NCI-H2227 treated with DMSO at 0.1 percent for 48 hours (cell line): ENCODE data around the gene ZNF718.
"Not testable (repeated sequence)": the region's sequence is repeated elsewhere in the genome, so short reads cannot be mapped to it uniquely, and the experiment has no call there.

ENCODE experiments used
- DNase-seq: peaks from one replicate; lab custom pipeline; 2025; lab: John Stamatoyannopoulos, UW

Gene ZNF718

GRCh38 chr4:161496-162284, 37.4 kb downstream of the ZNF718 start:
- DNase-seq = no peak

DNA sequence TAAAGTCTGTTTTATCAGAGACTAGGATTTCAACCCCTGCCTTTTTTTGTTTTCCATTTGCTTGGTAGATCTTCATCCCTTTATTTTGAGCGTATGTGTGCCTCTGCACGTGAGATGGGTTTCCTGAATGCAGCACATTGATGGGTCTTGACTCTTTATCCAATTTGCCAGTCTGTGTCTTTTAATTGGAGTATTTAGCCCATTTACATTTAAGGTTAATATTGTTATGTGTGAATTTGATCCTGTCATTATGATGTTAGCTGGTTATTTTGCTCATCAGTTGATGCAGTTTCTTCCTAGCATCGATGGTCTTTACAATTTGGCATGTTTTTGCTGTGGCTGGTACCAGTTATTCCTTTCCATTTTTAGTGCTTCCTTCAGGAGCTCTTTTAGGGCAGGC, 45.3 kb downstream of the ZNF718 start:
- DNase-seq = not testable (repeated sequence)

- not testable (repeated sequence) for DNase-seq
Observed at GRCh38 chr4:171318-171717, 47.0 kb downstream of the ZNF718 start.

DNA sequence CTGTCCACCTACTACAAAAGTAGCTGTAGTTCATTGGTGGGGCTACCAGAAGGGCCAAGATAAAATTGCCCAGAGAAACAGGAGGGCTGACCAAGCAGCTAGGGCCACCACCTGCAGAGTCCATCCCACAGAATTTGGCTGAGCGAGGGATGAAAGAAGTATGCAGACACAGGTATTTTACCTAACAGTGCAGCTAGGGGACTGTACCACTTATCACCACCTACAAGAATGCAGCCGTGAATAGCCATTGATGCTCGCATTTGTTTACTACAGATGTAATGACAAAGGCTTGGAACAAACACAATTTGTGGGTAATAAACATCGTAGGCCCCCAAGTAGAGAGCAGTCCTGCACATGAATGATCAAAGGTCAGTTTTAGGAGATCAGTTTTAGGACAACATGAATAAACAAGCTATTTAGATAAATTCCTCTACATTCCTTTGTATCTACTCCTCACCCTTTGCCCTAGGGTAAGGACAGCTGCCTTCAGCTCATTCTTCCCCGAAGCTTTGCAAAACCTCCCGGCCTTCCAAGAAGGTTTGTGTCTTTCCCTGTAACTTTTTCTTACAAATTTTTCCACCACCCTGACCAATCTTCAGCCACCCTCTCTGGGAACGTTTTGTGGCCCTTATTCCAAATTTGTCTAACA, 49.5 kb downstream of the ZNF718 start:
- no peak for DNase-seq

- DNase-seq = no peak
Observed at GRCh38 chr4:175986-176385, 51.7 kb downstream of the ZNF718 start.

GRCh38 chr4:176995-177394, 52.7 kb downstream of the ZNF718 start:
- no peak for DNase-seq

DNA sequence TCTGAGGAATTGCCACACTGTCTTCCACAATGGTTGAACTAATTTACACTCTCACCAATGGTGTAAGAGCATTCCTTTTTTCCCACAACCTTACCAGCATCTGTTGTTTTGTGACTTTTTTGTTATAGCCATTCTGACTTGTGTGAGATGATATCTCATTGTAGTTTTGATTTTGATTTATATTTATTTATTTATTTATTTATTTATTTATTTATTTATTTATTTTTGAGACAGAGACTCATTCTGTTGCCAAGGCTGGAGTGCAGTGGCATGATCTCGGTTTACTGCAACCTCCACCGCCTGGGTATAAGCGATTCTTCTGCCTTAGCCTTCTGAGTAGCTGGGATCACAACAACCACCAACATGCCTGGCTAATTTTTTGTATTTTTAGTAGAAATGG, 57.9 kb downstream of the ZNF718 start:
- not testable (repeated sequence) for DNase-seq

- no peak for DNase-seq
Observed at GRCh38 chr4:188091-188490, 63.8 kb downstream of the ZNF718 start.

DNA sequence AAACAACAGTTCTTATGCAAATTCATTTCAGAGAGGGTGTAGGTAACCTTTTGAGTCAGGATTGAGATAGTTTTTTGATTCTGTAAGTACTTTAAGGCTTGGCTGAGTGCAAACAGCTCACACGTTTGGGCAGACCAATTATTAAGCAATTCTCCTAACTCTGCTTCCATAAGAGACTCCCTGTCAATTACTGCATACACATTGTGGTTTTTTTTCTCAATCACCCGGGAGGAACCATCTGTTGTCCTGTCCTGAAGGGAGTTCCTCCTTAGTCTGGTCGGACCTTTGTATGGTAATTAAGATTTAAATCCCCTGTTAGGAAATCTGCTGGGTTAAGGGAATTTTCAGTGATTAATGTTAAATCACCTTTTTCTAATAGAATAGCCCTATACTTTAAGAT, 70.9 kb downstream of the ZNF718 start:
- DNase-seq = not testable (repeated sequence)

GRCh38 chr4:200936-201335, 76.6 kb downstream of the ZNF718 start:
- DNase-seq = no peak

DNA sequence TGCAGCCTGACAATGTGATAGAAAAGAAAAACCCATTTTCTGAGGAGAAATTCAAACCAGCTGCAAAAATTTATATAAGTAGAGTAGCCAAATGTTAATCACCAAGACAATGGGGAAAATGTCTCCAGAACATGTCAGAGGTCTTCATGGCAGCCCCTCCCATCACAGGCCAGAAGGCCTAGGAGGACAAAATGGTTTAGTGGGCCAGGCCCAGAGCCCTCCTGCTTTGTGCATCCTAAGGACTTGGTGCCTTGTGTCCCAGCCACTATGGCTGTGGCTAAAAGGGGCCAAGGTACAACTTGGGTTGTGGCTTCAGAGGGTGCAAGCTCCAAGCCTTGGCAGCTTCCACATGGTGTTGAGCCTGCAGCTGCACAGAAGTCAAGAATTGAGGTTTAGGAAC, 78.5 kb downstream of the ZNF718 start:
- DNase-seq = not testable (repeated sequence)

- DNase-seq = no peak
Observed at GRCh38 chr4:205097-205756, 80.9 kb downstream of the ZNF718 start.

DNA sequence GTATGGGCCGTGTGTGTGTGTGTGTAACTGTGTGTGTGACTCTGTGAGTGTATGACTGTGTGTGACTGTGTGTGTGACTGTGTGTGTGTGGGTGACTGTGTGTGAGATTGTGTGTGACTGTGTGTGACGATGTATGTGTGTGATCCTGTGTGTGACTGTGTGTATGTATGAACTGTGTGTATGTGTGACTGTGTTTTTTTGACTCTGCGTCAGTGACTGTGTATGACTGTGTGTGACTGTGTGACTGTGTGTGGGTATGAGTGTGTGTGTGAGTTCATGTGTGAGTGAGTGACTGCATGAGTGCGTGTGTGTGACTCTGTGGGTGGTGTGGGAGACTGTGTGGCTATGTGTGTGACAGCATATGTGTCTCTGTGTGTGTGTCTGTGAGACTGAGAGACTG, 81.8 kb downstream of the ZNF718 start:
- no peak for DNase-seq

DNA sequence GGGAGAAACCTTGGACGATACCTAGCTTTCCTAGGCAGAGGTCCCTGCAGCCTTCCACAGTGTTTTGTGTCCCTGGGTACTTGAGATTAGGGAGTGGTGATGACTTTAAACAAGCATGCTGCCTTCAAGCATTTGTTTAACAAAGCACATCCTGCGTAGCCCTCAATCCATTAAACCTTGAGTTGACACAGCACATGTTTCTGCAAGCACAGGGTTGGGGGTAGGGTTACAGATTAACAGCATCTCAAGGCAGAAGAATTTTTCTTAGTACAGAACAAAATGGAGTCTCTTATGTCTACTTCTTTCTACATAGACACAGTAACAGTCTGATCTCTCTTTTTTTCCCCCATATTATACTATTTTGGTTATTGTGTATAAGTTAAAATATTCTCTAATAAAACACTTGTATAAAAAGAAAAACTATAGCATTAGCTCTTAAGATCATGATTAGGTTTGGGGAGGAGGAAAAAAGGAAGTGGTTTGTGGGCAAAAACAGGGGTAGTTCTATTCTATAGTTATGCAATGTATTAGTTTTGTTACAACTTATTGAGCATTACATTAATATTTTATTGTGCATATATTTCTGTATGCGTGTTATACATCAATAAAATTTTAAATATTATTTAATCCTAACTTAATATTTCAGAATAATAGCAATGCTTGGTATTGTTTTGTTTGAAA, 84.3 kb downstream of the ZNF718 start:
- DNase-seq = not testable (repeated sequence)

DNA sequence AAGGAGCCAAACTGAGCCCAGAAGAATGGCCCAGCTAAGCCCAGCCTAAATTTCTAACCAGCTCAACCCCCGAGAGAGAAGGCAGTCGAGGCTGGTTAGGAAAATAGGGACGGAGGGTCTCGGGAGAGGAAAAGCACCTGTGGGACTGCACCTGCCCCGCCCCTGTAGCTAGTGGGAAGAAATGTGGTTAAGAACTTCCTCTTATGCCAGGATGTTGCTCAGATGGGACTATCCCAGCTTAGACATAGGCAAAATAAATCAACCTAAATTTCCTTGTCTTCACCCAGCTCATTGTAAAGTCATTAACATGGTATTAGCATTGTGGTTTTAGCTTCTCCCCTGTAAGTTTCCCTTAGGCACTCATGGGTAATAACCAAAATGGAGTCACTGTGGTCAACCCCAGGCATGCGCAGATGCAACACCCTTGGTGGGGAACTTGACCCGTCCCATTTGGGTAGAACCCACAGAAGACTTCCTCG, 86.8 kb downstream of the ZNF718 start:
- no peak for DNase-seq

DNA sequence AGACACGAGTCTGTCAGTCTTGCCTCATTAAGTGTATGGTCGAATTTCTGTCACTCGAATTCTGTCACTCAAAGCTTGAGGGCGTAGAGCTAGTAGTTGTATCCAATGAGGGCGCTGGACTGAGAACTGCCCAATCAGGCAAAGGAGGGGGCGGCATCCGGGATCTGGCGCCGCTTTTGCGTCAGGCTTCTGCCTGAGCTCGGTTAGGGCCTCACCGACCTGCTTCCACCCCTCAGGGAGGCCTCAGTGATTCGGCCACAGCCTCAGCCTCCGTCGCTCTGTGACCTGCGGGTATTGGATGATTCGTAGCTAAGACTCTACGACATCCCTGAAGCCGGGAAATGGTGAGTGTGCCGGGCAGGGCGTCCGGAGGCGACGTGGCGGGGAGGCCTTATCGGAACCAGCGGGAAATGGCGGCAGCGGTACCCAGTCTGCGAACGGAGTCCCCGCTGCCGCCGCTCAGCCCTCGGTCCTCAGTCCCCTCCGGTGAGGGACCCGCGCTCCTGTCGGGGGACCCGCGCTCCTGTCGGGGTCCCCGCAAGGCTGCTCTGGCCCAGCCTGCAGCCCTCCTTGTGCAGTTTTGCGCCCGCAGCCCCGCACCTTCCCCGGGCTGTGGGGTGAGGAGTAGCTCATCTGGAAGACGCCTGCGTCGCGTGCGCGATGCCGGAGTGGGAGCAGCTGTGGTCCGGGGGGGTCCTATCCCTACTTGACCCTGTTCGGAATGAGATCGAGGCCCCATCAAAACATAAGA, 88.3 kb downstream of the ZNF718 start:
- peak; percentile 82 for DNase-seq

- DNase-seq = not testable (repeated sequence)
Observed at GRCh38 chr4:213189-213535, 88.9 kb downstream of the ZNF718 start.
